Vagina (tissue), 2 donors: ENCODE results near the gene RASGRF2.

Experiments
- POLR2A ChIP-seq, 2 donors: fragments of 450-650 bp; IDR thresholded peaks; one replicate each; pipeline ENCODE4 v1.6.1; 2017; ENCODE audit warnings: antibody characterized with exemption in 2 of 2, mild to moderate bottlenecking in 2 of 2, moderate library complexity in 2 of 2
- TF ChIP-seq, protein P1 (sequence below), 3 experiments: fragments of 450-650 bp in 2 of 3; fragments of 200-600 bp in 1 of 3; sonication (generic) in 1 of 3; IDR thresholded peaks; one replicate each; pipeline ENCODE4 v1.5.1; 2017 to 2019; ENCODE audit warnings: antibody characterized with exemption in 3 of 3, mild to moderate bottlenecking in 2 of 3, moderate library complexity in 2 of 3

DNA sequence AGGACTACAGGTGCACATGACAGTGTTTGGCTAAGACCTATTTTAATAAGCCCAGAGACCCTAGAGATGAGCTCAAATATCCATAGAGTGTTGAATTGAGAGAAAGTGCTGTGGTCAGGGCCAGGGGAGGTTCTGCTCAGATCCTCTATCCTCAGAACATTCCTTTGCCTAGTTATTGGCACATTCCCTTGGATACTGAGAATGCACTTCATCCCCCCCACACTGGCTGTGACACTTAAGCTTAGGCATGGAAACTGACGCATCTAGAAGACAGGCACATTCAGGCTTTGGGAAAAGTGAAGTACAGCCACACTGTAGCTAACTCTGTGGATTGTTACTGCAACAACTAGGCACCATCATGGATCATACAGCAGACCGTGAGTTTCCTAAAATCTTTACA, 27.1 kb upstream of the RASGRF2 start:
- no peak for TF ChIP-seq POLR2A (IDR thresholded peaks at IDR 0.05)
- TF ChIP-seq, protein P1, sequence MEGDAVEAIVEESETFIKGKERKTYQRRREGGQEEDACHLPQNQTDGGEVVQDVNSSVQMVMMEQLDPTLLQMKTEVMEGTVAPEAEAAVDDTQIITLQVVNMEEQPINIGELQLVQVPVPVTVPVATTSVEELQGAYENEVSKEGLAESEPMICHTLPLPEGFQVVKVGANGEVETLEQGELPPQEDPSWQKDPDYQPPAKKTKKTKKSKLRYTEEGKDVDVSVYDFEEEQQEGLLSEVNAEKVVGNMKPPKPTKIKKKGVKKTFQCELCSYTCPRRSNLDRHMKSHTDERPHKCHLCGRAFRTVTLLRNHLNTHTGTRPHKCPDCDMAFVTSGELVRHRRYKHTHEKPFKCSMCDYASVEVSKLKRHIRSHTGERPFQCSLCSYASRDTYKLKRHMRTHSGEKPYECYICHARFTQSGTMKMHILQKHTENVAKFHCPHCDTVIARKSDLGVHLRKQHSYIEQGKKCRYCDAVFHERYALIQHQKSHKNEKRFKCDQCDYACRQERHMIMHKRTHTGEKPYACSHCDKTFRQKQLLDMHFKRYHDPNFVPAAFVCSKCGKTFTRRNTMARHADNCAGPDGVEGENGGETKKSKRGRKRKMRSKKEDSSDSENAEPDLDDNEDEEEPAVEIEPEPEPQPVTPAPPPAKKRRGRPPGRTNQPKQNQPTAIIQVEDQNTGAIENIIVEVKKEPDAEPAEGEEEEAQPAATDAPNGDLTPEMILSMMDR (IDR thresholded peaks at IDR 0.05): no peak
